Omental fat pad (tissue), 4 donors: ENCODE measurements around the gene FYCO1. TPM values are rescaled to one million over a fixed set of nuclear protein-coding genes. Genes with fewer than 3 reads are reported as not detected.

Experiments used
- ATAC-seq: fragments of 150-250 bp; one replicate; pipeline ENCODE4 v1.9.1; 2016; ENCODE audit warnings: mild to moderate bottlenecking, moderate library complexity; ENCODE audit not compliant: low FRiP score
- DNase-seq: peaks from one replicate; pipeline ENCODE4 v3.0.0-alpha.2; 2019; ENCODE audit warnings: low spot score
- small RNA-seq: library from RNA; depleted of rRNA; stranded (forward); fragments of <200 nt; gene quantifications from one replicate; pipeline ENCODE3, GENCODE V24; 2016
- total RNA-seq, 4 donors: library from RNA; depleted of rRNA; stranded (reverse); fragments of >200 nt; gene quantifications; one replicate each; pipeline ENCODE4 v1.1.0, GENCODE V29; 2016
- TF ChIP-seq, protein P1 (sequence below), 3 donors: fragments of 450-650 bp; IDR thresholded peaks; one replicate each; pipeline ENCODE4 v1.5.1; 2016 to 2017; ENCODE audit warnings: antibody characterized with exemption in 3 of 3, mild to moderate bottlenecking in 3 of 3, moderate library complexity in 2 of 3

Gene FYCO1
- total RNA-seq, 4 donors from 2014 or later: 44.7 to 51.4 (median 47.3) TPM

DNA sequence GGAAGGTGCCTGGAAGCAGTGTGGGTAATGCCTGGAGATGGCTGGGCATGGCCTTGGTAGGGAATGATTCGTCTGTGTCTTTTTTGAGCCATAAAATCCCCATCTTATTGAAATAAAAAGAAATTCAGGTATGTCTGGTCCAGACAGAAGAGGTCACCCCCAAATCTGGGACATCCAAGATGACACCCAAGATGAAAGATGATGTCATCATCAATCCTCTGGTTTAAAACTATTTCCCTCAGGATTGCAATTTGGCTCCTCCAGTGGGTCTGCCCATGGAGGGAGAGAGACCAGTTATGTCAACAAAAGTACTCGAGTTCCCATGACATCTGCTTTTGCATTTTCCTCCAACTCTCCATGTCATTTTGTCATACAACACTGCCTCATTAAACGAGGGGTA is 126.0 kb downstream of the FYCO1 start:
- no peak for ATAC-seq
- TF ChIP-seq, protein P1, sequence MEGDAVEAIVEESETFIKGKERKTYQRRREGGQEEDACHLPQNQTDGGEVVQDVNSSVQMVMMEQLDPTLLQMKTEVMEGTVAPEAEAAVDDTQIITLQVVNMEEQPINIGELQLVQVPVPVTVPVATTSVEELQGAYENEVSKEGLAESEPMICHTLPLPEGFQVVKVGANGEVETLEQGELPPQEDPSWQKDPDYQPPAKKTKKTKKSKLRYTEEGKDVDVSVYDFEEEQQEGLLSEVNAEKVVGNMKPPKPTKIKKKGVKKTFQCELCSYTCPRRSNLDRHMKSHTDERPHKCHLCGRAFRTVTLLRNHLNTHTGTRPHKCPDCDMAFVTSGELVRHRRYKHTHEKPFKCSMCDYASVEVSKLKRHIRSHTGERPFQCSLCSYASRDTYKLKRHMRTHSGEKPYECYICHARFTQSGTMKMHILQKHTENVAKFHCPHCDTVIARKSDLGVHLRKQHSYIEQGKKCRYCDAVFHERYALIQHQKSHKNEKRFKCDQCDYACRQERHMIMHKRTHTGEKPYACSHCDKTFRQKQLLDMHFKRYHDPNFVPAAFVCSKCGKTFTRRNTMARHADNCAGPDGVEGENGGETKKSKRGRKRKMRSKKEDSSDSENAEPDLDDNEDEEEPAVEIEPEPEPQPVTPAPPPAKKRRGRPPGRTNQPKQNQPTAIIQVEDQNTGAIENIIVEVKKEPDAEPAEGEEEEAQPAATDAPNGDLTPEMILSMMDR (IDR thresholded peaks at IDR 0.05): no peak
- DNase-seq: no peak

DNA sequence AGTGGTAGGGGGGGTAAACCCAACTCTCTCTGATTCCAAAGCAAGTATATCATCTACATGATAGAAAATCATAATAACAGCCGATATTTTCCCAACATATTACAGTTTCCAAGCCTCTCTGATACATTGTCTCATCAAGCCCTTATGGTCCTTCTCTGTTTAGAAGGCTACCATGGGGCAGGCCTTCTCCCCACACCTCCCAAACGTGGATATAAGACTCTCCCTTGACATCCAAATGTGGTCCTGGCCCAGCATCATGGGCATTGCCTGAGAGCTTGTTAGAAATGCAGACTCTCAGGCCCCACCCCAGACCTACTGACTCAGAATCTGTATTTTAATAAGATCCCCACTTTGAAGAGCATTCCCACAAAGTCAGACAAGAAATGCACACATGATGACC is 127.0 kb downstream of the FYCO1 start:
- ATAC-seq (no peak), DNase-seq (no peak)
- TF ChIP-seq, protein P1 (IDR thresholded peaks at IDR 0.05): no peak

DNA sequence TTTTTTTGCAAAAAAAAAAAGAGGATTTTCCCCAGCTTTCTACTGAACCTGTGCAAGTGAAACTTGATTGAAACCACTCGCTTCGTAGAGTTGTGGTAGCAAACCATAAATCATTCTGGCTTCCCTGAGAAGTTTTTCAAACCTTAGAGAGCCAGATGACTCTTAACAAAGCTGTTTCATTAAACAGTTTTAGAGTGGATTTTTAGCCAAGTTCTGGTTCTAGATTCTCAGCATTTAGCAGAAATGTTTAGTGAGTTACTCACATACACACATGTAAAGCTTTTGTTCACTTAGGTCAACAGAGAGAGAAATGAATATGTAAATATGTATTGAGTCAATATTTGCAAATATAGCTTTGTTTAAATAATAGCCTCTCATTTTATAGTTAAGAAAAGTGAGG is 127.4 kb downstream of the FYCO1 start:
- TF ChIP-seq, protein P1 (IDR thresholded peaks at IDR 0.05): no peak
- DNase-seq (no peak), ATAC-seq (no peak)

Small RNAs within 50 kb of the gene (small RNA-seq; reads per million reads assigned to genes)
- gene RF00019: not detected

Other genes starting within 250 kb of the FYCO1 start
- under 1 TPM in 3 of 4 donors, not detected in 1; 0.09 to 0.72 (median 0.38) TPM for gene SLC6A20, start 199.3 kb downstream of the FYCO1 start, total RNA-seq
- gene LZTFL1, start 153.7 kb downstream of the FYCO1 start, total RNA-seq: 10 to 100 TPM; 14.7 to 20.1 (median 16.1) TPM
- under 1 TPM in 1 of 4 donors, not detected in 3; 0.24 TPM for gene CCR9, start 109.3 kb downstream of the FYCO1 start, total RNA-seq
- 10 to 100 TPM in 1 of 4 donors, 1 to 10 TPM in 3; 2.5 to 14.7 (median 2.7) TPM for gene CXCR6, start 52.4 kb downstream of the FYCO1 start, total RNA-seq
- gene XCR1, start 31.7 kb upstream of the FYCO1 start, total RNA-seq: under 1 TPM in 3 of 4 donors, not detected in 1; 0.06 to 0.12 (median 0.09) TPM
- 10 to 100 TPM; 12.9 to 88.6 (median 25.1) TPM for gene CCR1, start 212.5 kb upstream of the FYCO1 start, total RNA-seq
- gene CCR3, start 246.6 kb upstream of the FYCO1 start, total RNA-seq: under 1 TPM in 1 of 4 donors, not detected in 3; 0.37 TPM